ENCODE data around the gene GPANK1. TPM values are rescaled to one million over a fixed set of nuclear protein-coding genes. Genes with fewer than 3 reads are reported as not detected.

GPANK1 gene
- total RNA-seq, 2 experiments from 2014 or later: 9.8 to 11.0 TPM

DNA sequence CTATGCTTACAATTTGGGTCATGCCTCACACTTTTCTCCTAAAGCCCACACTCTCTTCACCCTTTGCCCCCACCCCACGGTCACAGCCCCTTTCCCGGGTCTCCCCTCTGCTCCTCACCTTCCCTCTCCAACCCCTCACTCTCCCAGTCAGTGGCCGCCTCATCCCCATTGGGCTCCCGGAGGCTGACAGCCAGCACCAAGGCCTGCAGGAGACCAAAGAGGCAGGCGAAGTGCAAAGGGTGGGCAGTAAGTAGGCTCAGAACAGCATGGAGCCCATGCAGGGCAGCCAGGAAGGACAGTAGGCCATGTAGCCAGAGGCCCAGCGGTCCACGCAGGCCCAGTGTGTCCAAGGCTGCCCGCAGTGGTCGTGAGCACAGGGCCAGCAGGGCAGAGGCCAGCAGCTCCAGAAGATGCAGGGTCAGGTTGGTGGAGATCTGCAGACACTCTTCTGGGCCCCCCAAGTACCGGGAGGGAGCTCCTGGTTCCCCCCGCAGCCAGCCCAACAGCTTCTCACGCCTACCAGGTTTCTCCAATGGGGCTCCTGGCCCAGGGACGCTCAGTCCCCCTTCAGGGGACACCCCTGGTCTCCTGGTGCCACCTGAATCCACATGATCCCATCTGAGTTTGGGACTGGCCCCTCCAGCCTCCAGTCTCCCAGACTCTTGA lies 5.7 kb downstream of the GPANK1 start:
- Mint-ChIP-seq H3K27ac (peak overlapping the region; percentile 94), H3K36me3 (ENCODE audit: low read depth) (peaks cover 55% of the 10 kb centered on the region)

GRCh38 chr6:31658158-31658688 lies 6.6 kb downstream of the GPANK1 start:
- Mint-ChIP-seq H3K4me3 (peak overlapping the region; percentile 95), H3K9me3 (no peaks in the 10 kb centered on the region), H3K27ac (peak overlapping the region; percentile 94), H3K4me1 (ENCODE audit: low read depth) (peaks cover 59% of the 10 kb centered on the region), H3K27me3 (no peaks in the 10 kb centered on the region), H3K36me3 (ENCODE audit: low read depth) (peaks cover 46% of the 10 kb centered on the region)
- DNase-seq: no peak
- Histone ChIP-seq H3K4me3 (ENCODE audit: low read length) (no peak overlapping the region), H3K27ac (ENCODE audit: low read depth in 1 of 2, low read length in 2 of 2) (no peak overlapping the region), H3K36me3 (ENCODE audit: insufficient read depth, low read length) (peaks cover 38% of the 10 kb centered on the region), H3K9me3 (ENCODE audit: control insufficient read depth in 1 of 2, insufficient read depth in 1 of 2, low read length in 2 of 2) (no peaks in the 10 kb centered on the region), H3K27me3 (ENCODE audit: control insufficient read depth in 1 of 2, insufficient read depth in 2 of 2, low read length in 2 of 2) (no peaks in the 10 kb centered on the region), H3K4me1 (ENCODE audit: insufficient read depth, low read length) (peaks cover 58% of the 10 kb centered on the region)
- no peak for ATAC-seq (ENCODE audit: poor library complexity)
- CTCF ChIA-PET: no interaction called here
- intact Hi-C loops (cut with DNase I, micrococcal nuclease): no loop called here
- TF ChIP-seq, protein P1, sequence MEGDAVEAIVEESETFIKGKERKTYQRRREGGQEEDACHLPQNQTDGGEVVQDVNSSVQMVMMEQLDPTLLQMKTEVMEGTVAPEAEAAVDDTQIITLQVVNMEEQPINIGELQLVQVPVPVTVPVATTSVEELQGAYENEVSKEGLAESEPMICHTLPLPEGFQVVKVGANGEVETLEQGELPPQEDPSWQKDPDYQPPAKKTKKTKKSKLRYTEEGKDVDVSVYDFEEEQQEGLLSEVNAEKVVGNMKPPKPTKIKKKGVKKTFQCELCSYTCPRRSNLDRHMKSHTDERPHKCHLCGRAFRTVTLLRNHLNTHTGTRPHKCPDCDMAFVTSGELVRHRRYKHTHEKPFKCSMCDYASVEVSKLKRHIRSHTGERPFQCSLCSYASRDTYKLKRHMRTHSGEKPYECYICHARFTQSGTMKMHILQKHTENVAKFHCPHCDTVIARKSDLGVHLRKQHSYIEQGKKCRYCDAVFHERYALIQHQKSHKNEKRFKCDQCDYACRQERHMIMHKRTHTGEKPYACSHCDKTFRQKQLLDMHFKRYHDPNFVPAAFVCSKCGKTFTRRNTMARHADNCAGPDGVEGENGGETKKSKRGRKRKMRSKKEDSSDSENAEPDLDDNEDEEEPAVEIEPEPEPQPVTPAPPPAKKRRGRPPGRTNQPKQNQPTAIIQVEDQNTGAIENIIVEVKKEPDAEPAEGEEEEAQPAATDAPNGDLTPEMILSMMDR (IDR thresholded peaks at IDR 0.05): no peak
- POLR2A ChIA-PET: interaction anchor here (0.9 to 1.9 kb wide), 2 partner anchors 157 to 205 kb away, joined by 3 to 5 read pairs; partner anchors contain the start of genes HSPA1A, HSPA1L and NEU1

More for the DNA sequence above, 5.7 kb downstream of the GPANK1 start:
- peaks cover 47% of the 10 kb centered on the region for H3K36me3 ChIP-seq (ENCODE audit: insufficient read depth, low read length)
- peak overlapping the region; percentile 80 for H3K4me3 ChIP-seq (ENCODE audit: low read length)
- ATAC-seq (ENCODE audit: poor library complexity) (no peak), DNase-seq (no peak)
- CTCF ChIA-PET: interaction anchor here (2.7 kb wide), 1 partner anchor 7 kb away, joined by 9 read pairs; the partner anchor contains the start of gene BAG6
- H3K27ac ChIP-seq (ENCODE audit: low read depth in 1 of 2, low read length in 2 of 2): peak overlapping the region; percentile 70 to 71
- Mint-ChIP-seq H3K4me3 (peak overlapping the region; percentile 95), H3K9me3 (no peaks in the 10 kb centered on the region), H3K4me1 (ENCODE audit: low read depth) (peaks cover 68% of the 10 kb centered on the region), H3K27me3 (no peaks in the 10 kb centered on the region)
- peaks cover 61% of the 10 kb centered on the region for H3K4me1 ChIP-seq (ENCODE audit: insufficient read depth, low read length)
- POLR2A ChIA-PET: interaction anchor here (0.6 to 2.0 kb wide), 2 partner anchors 19 to 1403 kb away, joined by 3 to 5 read pairs; no protein-coding TSS in a partner anchor
- intact Hi-C loops (cut with DNase I, micrococcal nuclease): no loop called here
- TF ChIP-seq, protein P1 (IDR thresholded peaks at IDR 0.05): no peak
- no peaks in the 10 kb centered on the region for H3K27me3 ChIP-seq (ENCODE audit: control insufficient read depth in 1 of 2, insufficient read depth in 2 of 2, low read length in 2 of 2)
- no peaks in the 10 kb centered on the region for H3K9me3 ChIP-seq (ENCODE audit: control insufficient read depth in 1 of 2, insufficient read depth in 1 of 2, low read length in 2 of 2)

DNA sequence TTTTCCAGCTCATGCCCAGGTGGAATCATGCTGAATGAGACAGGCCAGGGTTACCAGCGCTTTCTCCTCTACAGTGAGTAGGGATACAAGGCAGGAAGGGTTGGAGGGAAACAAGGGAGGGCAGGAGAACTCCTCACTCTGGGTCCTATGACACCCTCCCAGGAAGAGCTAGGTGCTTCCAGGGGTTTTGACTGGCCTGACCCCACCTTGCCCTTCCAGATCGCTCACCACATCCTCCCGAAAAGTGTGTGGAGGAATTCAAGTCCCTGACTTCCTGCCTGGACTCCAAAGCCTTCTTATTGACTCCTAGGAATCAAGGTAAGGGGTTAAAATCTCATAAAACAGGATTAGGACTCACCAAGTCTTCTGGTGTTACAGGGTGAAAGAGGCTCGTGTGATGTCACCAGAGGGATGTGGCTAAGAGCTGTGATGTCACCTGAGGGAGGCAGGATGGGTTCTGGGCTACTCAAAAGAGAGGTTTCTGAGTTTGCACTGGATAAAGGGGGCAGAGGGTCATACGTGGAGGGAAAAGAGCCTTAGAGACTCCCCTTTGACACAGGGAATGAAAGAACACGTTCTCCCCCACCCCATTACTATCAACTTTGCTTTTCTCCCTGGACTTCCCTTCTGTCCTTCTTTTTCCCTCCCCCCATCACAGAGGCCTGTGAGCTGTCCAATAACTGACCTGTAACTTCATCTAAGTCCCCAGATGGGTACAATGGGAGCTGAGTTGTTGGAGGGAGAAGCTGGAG lies 7.2 kb downstream of the GPANK1 start:
- CTCF ChIA-PET: no interaction called here
- H3K9me3 ChIP-seq (ENCODE audit: control insufficient read depth in 1 of 2, insufficient read depth in 1 of 2, low read length in 2 of 2): no peaks in the 10 kb centered on the region
- H3K4me1 ChIP-seq (ENCODE audit: insufficient read depth, low read length): peaks cover 54% of the 10 kb centered on the region
- H3K36me3 ChIP-seq (ENCODE audit: insufficient read depth, low read length): peaks cover 35% of the 10 kb centered on the region
- no peak overlapping the region for H3K4me3 ChIP-seq (ENCODE audit: low read length)
- peaks cover 61% of the 10 kb centered on the region for H3K4me1 Mint-ChIP-seq (ENCODE audit: low read depth)
- H3K9me3 Mint-ChIP-seq: no peaks in the 10 kb centered on the region
- DNase-seq: peak in 4 of 14 experiments; percentile 24 to 58 (median 48)
- H3K27me3 Mint-ChIP-seq: no peaks in the 10 kb centered on the region
- intact Hi-C loops (cut with DNase I, micrococcal nuclease): no loop called here
- POLR2A ChIA-PET: interaction anchor here (0.9 to 1.9 kb wide), 2 partner anchors 158 to 205 kb away, joined by 3 to 5 read pairs; partner anchors contain the start of genes HSPA1A, HSPA1L and NEU1
- ATAC-seq (ENCODE audit: poor library complexity): no peak
- TF ChIP-seq, protein P1 (IDR thresholded peaks at IDR 0.05): no peak
- H3K4me3 Mint-ChIP-seq: peak overlapping the region; percentile 95
- H3K27me3 ChIP-seq (ENCODE audit: control insufficient read depth in 1 of 2, insufficient read depth in 2 of 2, low read length in 2 of 2): no peaks in the 10 kb centered on the region
- peak overlapping the region; percentile 94 for H3K27ac Mint-ChIP-seq
- H3K27ac ChIP-seq (ENCODE audit: low read depth in 1 of 2, low read length in 2 of 2): peak overlapping the region; percentile 15 to 32
- peaks cover 47% of the 10 kb centered on the region for H3K36me3 Mint-ChIP-seq (ENCODE audit: low read depth)

Measured in CD4-positive, alpha-beta T cell (primary cell).